K562 (cell line): ENCODE results near the gene AJUBA. TPM values are rescaled to one million over a fixed set of nuclear protein-coding genes. Genes with fewer than 3 reads are reported as not detected.
A peak's percentile ranks its signal among the peaks of the same experiment; 100 is the strongest.

Experiments
- CREM ChIP-seq: IDR thresholded peaks from 2 replicates; pipeline ENCODE4 v1.6.1; 2014; ENCODE audit warnings: antibody characterized with exemption, low read depth
- DDX20 ChIP-seq: fragments of 450-650 bp; IDR thresholded peaks from 2 replicates; pipeline ENCODE4 v1.6.1; 2016; ENCODE audit warnings: missing genetic modification characterization, low read depth, mild to moderate bottlenecking, missing compliant biosample characterization, moderate library complexity
- EP300 ChIP-seq: IDR thresholded peaks from 2 replicates; pipeline ENCODE4 v1.6.1; 2012; ENCODE audit warnings: low read length, improper control_type of control experiment
- YY1 ChIP-seq, 3 experiments: IDR thresholded peaks; 2 replicates each; pipeline ENCODE4 v1.6.1; 2011; ENCODE audit warnings: low read length in 2 of 3, mild to moderate bottlenecking in 2 of 3, moderate library complexity in 2 of 3, borderline replicate concordance in 1 of 3, control low read depth in 1 of 3, low read depth in 1 of 3; ENCODE audit not compliant: insufficient read depth in 3 of 3, insufficient replicate concordance in 2 of 3, control insufficient read depth in 1 of 3, insufficient read length in 1 of 3; ENCODE audit errors: extremely low read depth in 1 of 3
- ZBTB17 ChIP-seq: fragments of 450-650 bp; formaldehyde crosslinking; IDR thresholded peaks from 2 replicates; pipeline ENCODE4 v1.4.0; 2020; ENCODE audit warnings: mild to moderate bottlenecking
- ZNF282 ChIP-seq: sonication (generic); formaldehyde crosslinking; IDR thresholded peaks from 2 replicates; pipeline ENCODE4 v1.8.1; 2023; ENCODE audit warnings: missing genetic modification reagents
- polyA plus RNA-seq, 8 experiments: library from polyadenylated mRNA; depleted of rRNA in 4 of 8; stranded (reverse) in 5 of 8; unstranded in 3 of 8; fragments of >200 nt; fragmentation: Nextera tagmentation in 2 of 8; fragmentation: Illumina TruSeq in 1 of 8; extraction: Ambion mirVana in 2 of 8; extraction: Trizol in 1 of 8; gene quantifications; 2 replicates each; pipeline versions ENCODE4 v1.2.1 to v1.2.3, GENCODE V29; 2011 to 2014; ENCODE audit warnings: inconsistent platforms in 1 of 8, missing spikeins in 1 of 8
- total RNA-seq, 7 experiments: library from RNA; depleted of rRNA in 6 of 7; stranded (reverse); fragments of >200 nt in 6 of 7; fragmentation: Illumina TruSeq in 2 of 7; extraction: Trizol in 2 of 7; gene quantifications; 2 replicates each; pipeline versions ENCODE4 v1.2.1 to v1.2.3, GENCODE V29; 2011 to 2021; ENCODE audit warnings: low replicate concordance in 1 of 7
- TF ChIP-seq, protein P1 (sequence below): fragments of 450-650 bp; IDR thresholded peaks from 2 replicates; pipeline ENCODE4 v1.6.1; 2017; ENCODE audit warnings: antibody characterized with exemption, mild to moderate bottlenecking
- TF ChIP-seq, protein P2 (sequence below), 2 experiments: fragments of 450-650 bp in 1 of 2; sonication (generic) in 1 of 2; formaldehyde crosslinking in 1 of 2; IDR thresholded peaks; 2 replicates each; pipeline versions ENCODE4 v1.7.1 to v1.9.0; 2016 to 2022; ENCODE audit warnings: inconsistent platforms in 1 of 2, mild to moderate bottlenecking in 1 of 2, missing genetic modification reagents in 1 of 2
- TF ChIP-seq, protein P3 (sequence below): fragments of 450-650 bp; IDR thresholded peaks from 2 replicates; pipeline ENCODE4 v1.6.1; 2016; ENCODE audit warnings: antibody characterized with exemption
- TF ChIP-seq, protein P4 (sequence below): sonication (generic); formaldehyde crosslinking; IDR thresholded peaks from 2 replicates; pipeline ENCODE4 v1.9.0; 2022; ENCODE audit warnings: mild to moderate bottlenecking, missing genetic modification reagents

The AJUBA gene
- total and polyA plus RNA-seq, 9 of the 15 experiments (the other 6 are each of a cell fraction or from before 2014, with no cell fraction given), result 0.73 to 4.7 (median 2.8) TPM

DNA sequence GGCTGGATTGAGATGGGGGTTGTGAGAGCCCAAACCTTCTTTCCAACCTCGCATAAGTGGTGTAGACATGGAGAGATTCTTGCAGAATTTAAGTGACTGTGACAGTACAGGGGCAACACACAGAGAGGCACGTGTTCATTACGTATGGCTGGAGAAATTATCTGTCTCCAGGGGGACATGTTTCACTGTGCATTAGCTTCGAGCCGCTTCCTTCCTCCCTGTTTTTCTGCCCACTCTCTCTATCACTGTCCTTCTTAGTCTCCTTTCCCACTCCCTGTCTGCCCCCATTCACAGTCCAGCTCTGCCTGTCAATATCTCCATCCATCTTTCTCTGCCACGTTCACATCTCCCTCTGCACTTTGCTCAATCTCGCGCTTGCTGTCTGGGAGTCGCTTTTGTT lies 39.1 kb upstream of the AJUBA start (continued):
- peak in 1 of 3 experiments; percentile 14 for TF ChIP-seq YY1 (IDR thresholded peaks at IDR 0.05; ENCODE audit: borderline replicate concordance in 1 of 3, control insufficient read depth in 1 of 3, extremely low read depth in 1 of 3, insufficient read depth in 3 of 3, insufficient read length in 1 of 3, insufficient replicate concordance in 2 of 3, low read depth in 1 of 3, low read length in 2 of 3)
- TF ChIP-seq, protein P1, sequence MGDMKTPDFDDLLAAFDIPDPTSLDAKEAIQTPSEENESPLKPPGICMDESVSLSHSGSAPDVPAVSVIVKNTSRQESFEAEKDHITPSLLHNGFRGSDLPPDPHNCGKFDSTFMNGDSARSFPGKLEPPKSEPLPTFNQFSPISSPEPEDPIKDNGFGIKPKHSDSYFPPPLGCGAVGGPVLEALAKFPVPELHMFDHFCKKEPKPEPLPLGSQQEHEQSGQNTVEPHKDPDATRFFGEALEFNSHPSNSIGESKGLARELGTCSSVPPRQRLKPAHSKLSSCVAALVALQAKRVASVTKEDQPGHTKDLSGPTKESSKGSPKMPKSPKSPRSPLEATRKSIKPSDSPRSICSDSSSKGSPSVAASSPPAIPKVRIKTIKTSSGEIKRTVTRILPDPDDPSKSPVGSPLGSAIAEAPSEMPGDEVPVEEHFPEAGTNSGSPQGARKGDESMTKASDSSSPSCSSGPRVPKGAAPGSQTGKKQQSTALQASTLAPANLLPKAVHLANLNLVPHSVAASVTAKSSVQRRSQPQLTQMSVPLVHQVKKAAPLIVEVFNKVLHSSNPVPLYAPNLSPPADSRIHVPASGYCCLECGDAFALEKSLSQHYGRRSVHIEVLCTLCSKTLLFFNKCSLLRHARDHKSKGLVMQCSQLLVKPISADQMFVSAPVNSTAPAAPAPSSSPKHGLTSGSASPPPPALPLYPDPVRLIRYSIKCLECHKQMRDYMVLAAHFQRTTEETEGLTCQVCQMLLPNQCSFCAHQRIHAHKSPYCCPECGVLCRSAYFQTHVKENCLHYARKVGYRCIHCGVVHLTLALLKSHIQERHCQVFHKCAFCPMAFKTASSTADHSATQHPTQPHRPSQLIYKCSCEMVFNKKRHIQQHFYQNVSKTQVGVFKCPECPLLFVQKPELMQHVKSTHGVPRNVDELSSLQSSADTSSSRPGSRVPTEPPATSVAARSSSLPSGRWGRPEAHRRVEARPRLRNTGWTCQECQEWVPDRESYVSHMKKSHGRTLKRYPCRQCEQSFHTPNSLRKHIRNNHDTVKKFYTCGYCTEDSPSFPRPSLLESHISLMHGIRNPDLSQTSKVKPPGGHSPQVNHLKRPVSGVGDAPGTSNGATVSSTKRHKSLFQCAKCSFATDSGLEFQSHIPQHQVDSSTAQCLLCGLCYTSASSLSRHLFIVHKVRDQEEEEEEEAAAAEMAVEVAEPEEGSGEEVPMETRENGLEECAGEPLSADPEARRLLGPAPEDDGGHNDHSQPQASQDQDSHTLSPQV, result peak; percentile 47; the same call in 1 of the 2 replicates
- TF ChIP-seq, protein P2, sequence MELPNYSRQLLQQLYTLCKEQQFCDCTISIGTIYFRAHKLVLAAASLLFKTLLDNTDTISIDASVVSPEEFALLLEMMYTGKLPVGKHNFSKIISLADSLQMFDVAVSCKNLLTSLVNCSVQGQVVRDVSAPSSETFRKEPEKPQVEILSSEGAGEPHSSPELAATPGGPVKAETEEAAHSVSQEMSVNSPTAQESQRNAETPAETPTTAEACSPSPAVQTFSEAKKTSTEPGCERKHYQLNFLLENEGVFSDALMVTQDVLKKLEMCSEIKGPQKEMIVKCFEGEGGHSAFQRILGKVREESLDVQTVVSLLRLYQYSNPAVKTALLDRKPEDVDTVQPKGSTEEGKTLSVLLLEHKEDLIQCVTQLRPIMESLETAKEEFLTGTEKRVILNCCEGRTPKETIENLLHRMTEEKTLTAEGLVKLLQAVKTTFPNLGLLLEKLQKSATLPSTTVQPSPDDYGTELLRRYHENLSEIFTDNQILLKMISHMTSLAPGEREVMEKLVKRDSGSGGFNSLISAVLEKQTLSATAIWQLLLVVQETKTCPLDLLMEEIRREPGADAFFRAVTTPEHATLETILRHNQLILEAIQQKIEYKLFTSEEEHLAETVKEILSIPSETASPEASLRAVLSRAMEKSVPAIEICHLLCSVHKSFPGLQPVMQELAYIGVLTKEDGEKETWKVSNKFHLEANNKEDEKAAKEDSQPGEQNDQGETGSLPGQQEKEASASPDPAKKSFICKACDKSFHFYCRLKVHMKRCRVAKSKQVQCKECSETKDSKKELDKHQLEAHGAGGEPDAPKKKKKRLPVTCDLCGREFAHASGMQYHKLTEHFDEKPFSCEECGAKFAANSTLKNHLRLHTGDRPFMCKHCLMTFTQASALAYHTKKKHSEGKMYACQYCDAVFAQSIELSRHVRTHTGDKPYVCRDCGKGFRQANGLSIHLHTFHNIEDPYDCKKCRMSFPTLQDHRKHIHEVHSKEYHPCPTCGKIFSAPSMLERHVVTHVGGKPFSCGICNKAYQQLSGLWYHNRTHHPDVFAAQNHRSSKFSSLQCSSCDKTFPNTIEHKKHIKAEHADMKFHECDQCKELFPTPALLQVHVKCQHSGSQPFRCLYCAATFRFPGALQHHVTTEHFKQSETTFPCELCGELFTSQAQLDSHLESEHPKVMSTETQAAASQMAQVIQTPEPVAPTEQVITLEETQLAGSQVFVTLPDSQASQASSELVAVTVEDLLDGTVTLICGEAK (IDR thresholded peaks at IDR 0.05), result peak; percentile 74
- TF ChIP-seq, protein P2 (CRISPR knock-in tag; IDR thresholded peaks at IDR 0.05), result no peak
- TF ChIP-seq EP300, result no peak
- TF ChIP-seq ZNF282 (CRISPR knock-in tag), result no peak
- TF ChIP-seq ZBTB17, result no peak
- TF ChIP-seq, protein P3, sequence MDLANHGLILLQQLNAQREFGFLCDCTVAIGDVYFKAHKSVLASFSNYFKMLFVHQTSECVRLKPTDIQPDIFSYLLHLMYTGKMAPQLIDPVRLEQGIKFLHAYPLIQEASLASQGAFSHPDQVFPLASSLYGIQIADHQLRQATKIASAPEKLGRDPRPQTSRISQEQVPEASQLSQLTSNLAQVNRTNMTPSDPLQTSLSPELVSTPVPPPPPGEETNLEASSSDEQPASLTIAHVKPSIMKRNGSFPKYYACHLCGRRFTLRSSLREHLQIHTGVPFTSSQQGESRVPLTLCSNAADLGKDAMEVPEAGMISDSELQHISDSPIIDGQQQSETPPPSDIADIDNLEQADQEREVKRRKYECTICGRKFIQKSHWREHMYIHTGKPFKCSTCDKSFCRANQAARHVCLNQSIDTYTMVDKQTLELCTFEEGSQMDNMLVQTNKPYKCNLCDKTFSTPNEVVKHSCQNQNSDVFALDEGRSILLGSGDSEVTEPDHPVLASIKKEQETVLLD, result 0 out of 2 replicates have a peak, but pooled peaks have one; percentile 28
- no peak for TF ChIP-seq DDX20
- TF ChIP-seq, protein P4, sequence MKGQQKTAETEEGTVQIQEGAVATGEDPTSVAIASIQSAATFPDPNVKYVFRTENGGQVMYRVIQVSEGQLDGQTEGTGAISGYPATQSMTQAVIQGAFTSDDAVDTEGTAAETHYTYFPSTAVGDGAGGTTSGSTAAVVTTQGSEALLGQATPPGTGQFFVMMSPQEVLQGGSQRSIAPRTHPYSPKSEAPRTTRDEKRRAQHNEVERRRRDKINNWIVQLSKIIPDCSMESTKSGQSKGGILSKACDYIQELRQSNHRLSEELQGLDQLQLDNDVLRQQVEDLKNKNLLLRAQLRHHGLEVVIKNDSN (CRISPR knock-in tag), result peak; percentile 49
- peak; percentile 32; the same call in 1 of the 2 replicates for TF ChIP-seq CREM
